HG02588 (cell line): ENCODE measurements around the gene BFSP2.

ENCODE experiments used
- ATAC-seq: cut with Tn5 transposase; IDR thresholded peaks from one replicate; pipeline ENCODE4 v1.9.1; 2021; ENCODE audit warnings: mild to moderate bottlenecking, moderate library complexity; ENCODE audit not compliant: unreplicated experiment

BFSP2 gene

DNA sequence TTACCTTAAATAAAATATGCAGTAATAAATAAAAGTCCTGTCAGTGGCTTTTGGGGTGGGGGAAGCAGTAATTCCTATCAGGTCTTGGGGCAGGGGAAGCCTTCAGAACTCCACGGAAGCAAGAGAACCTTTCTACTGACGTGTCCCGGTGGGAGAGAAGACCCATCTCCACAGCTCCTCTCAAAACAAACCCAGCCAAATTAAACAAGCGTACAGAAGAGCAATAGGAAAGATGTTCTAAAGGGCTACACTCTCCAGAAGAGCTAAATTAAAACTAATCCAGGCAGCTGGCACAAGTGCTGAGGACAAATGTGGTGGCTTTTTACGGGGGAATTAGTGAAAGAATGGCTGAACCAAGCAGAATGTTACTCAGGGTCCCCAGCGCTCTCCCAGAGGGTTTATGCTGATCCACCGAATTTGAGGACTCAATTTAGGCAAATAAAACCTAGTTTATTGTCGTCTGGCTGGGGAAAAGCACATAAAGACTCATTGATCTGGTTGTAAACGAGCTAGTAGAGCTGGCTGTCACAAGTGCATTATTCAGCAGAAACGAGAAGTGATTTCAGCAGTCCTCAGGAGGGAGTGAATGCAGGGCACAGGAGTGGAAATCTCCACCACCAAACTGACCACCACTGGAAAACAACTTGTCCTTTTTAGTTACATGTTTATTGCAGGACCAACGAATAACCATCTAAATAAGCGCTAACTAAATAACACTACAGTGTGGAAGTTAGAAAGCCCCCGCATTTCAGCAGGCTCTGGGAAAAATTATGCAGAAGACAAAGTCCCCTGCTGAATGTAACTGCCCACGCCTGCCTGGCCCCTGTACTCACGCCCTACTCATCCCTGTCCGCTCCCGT, 13.5 kb downstream of the BFSP2 start:
- ATAC-seq: no peak

GRCh38 chr3:133414021-133414392, 14.2 kb downstream of the BFSP2 start:
- ATAC-seq: no peak

GRCh38 chr3:133418361-133418760, 18.5 kb downstream of the BFSP2 start:
- no peak for ATAC-seq

GRCh38 chr3:133419151-133419909, 19.5 kb downstream of the BFSP2 start:
- no peak for ATAC-seq

- no peak for ATAC-seq
Observed at GRCh38 chr3:133424937-133425869, 25.3 kb downstream of the BFSP2 start.

- no peak for ATAC-seq
Observed at GRCh38 chr3:133425898-133426297, 26.0 kb downstream of the BFSP2 start.

GRCh38 chr3:133426721-133427120, 26.9 kb downstream of the BFSP2 start:
- no peak for ATAC-seq

- ATAC-seq: no peak
Observed at GRCh38 chr3:133428552-133428951, 28.7 kb downstream of the BFSP2 start.

DNA sequence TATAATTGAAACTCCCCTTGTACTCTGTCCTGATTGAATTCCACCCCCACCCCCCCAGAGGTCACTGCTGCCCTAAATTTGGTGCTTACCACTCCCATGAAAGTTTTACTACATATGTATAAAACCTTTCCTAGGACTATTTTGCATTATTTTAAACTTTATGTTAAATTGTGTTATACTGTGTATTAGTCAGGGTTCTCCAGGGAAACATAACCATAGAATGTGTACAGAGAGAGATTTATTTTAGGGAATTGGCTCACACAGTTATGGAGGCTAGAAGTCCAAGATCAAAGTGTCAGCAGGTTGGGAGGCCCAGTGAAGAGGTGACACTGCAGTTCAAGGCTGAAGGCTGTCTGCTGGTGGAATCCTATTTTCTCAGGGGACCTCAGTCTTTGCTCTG, 29.2 kb downstream of the BFSP2 start:
- ATAC-seq: no peak

DNA sequence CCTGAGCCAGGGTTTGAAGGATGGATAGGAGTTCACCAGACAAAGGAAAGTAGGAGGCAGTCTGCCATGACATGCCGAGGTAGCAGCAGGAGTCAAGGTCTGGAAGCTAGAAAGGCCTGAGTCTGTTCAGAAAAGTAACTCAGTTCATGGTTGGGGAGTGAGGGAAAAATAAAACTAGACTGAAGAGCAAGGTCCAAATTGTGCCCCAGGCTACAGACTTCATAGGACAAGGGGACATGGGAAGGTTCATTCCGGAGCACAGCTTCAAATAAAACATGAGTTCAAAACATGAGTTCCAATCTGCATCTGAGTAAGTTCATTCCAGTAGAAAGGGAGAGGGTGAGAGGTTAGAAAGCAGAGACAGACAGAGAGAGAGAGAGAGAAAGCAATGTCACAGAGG, 39.7 kb downstream of the BFSP2 start:
- no peak for ATAC-seq

- no peak for ATAC-seq
Observed at GRCh38 chr3:133440652-133441051, 40.8 kb downstream of the BFSP2 start.

- peak; percentile 72 for ATAC-seq
Observed at GRCh38 chr3:133441867-133442270, 42.0 kb downstream of the BFSP2 start.

- no peak for ATAC-seq
Observed at GRCh38 chr3:133442518-133442917, 42.7 kb downstream of the BFSP2 start.

- ATAC-seq: no peak
Observed at GRCh38 chr3:133443649-133444422, 44.0 kb downstream of the BFSP2 start.

DNA sequence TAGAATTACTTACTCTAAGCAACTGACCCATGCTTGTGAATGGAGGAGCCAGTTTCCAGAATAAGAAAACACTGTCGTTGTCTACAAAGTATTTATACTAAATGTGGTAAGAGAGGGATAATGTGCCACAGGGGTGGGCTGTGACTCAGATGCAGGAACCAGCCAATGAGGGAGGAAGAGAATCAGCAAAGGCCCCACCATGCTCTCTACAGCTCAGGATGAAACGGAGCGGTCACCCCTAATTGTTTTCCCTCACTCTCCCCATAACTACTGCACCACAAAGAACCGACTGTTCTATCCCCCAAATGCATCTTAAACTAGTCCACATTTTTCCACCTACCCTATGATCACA, 44.5 kb downstream of the BFSP2 start:
- ATAC-seq: no peak

DNA sequence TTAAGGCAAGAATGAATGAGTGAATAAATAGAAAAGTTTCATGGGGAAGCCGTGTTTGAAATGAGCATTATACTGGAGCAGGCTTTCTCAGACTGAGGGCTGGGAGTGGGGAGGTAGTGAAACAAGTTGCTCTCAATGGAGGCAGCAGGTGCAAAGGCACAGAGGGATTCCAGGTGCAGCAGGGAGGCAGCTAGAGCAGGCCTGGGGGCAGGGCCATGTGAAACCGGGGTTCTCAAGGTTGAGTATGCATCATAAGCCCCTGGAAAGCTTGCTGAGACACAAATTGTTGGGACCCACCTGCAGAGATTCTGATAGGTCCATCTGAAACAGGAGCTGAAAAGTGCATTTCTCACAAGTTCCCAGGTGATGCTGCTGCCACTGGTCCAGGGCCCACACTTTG, 45.3 kb downstream of the BFSP2 start:
- ATAC-seq: no peak

DNA sequence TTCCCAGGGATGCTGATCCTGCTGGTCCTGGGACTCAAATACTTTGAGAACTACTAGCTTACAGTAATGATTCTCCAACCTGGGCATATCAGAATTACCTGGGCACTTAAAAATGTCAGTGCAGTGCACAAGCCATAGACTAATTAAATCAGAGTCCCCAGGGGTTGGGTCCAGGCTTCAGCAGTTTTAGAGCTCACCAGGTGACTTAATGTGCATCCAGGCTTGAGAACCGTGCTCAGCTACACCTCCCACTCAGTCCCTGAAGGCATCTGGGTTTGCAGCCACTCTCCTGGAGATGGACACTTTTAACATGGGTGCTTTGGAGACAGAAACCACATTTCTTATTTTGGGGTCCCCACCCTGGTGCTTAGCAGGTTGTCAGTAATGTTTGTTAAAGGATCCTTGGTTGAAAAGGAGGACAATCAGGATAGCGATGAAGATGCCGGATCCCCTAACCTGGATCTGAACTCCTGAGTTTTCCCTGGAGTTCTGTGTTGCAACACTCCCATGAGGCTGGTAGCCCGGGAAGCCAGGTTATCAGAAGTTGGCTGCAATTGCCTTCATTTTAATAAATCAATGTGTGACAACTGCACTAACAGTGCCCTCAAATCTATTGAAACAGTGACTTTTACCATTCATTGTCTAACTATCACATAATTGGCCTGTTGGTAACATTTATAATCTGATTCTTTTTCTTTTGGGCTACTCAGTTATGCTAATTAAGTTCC, 48.1 kb downstream of the BFSP2 start:
- peak; percentile 28 for ATAC-seq

GRCh38 chr3:133448478-133449122, 48.7 kb downstream of the BFSP2 start:
- peak; percentile 90 for ATAC-seq

- no peak for ATAC-seq
Observed at GRCh38 chr3:133451309-133451708, 51.5 kb downstream of the BFSP2 start.
